KBM-7 (cell line): ENCODE results near the gene NCOA5.

Experiments used
- DNase-seq: peaks from one replicate; pipeline ENCODE4 v3.0.0-alpha.2; 2015
- in situ Hi-C: fragments of 300-500 bp; cut with MboI; formaldehyde crosslinking; loops from 2 replicates; pipeline ENCODE4 v1.14.3; 2020; ENCODE audit warnings: low sequenced_read_pairs, low pct_unique_long_range_greater_than_20kb, mixed read lengths

NCOA5 gene

GRCh38 chr20:46073024-46073423, 16.7 kb downstream of the NCOA5 start:
- in situ Hi-C loops, result no loop called here
- no peak for DNase-seq

DNA sequence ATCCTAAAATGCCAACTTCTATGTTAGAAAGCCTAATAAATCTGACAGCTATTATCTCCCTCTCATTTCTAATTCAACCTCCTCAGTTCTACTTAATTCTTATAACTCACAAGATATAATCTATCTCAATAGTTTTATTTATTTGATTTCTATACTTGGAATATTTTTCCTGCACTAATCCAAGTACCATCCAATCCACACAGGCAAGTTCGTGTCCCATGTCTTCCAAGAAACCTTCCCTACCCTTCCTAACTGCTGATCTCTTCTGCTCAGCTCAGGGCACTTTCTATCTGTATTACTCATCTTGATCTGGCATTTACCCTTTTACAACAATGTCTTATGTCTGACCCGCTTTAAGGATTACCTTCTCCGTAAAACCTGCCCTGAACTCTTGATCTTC, 18.2 kb downstream of the NCOA5 start:
- in situ Hi-C loops, result no loop called here
- no peak for DNase-seq

DNA sequence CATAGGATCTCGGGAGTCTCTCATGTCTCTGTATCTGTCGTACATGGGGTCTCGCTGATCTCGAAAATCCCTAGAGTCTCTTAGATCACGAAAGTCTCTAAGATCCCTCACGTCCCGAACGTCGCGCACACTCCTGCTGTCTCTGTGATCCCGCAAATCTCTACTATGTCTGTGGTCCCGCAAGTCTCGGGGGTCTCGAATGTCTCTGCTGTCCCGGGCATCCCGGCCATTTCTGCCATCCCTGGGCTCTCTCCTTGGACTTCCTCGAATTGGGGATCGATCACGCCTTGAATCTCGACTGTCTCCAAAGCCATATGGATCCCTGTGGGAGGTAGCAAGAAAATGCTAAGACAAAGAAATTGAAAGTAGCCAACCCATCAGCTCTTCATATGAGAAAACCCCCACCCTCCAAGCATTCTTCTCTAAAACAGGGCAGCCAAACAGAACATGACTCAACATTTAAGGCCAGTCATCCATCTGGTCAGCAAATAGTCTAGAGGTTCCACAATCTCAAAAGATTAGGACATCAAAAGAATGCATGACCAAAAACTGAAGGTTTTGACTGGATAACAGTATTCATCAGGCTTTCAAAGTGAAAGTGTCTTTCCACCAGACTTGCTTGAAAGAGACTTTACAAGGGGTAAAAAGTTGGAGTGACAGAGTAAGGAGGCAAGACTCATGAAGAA, 19.4 kb downstream of the NCOA5 start:
- in situ Hi-C loops, result no loop called here
- no peak for DNase-seq

DNA sequence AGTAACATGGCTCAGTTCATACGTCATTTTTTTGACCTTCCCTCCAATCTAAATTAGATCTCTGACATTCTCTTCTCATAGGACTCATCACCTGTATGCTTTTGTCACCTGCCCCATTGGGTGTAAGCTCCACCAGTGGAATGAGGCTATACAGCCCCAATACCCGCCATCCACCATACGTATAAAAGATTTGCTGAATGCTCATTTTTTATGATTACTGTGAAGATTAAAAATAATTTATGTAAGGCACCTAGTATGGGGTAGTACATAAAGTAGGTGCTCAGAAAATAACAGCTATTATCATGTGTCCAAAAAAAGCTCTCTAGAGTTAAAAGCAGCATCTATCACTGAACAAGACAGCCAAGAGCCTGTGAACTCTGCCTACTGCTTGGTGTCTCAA, 24.1 kb downstream of the NCOA5 start:
- in situ Hi-C loops, result no loop called here
- no peak for DNase-seq

DNA sequence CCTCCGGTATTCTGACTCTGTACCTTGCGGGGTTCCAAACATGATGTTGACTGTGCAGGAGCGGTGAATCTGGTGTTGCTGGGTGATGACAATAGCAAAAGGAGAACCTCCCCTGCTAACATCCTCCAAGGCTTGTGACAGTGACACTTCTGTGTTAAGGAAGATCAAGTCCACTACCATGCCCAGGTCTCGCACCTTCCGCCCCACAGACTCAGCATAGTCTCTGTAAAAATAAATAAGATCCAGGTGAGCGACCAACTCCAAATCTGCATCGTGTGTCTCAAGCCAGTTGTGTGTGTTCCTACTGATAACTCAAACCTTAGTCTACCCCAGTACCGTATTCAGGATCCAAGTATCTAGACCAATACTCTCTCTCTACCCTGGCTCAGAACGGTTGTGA, 24.8 kb downstream of the NCOA5 start:
- in situ Hi-C loops, result no loop called here

DNA sequence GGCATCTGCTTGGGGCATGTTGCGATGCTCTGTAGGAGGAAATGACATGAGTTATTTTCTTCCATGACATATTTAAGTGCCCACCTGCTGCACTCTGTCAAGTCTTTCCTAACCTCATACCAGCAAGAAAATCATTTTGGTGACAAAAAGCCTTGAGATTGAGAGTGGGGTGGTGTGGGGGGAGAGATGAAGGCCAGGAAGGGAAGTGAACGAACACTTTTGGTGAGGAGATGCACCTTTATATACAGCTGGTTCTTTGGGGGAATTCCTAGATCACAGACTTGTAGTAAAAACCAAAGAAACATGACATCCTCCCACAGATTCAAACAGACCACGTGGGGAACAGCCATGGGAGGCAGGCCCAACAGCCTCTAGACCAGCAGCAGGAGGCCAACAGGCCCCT, 26.1 kb downstream of the NCOA5 start:
- no peak for DNase-seq
- in situ Hi-C loops, result no loop called here

More for the DNA sequence above, 24.8 kb downstream of the NCOA5 start:
- DNase-seq, result no peak

GRCh38 chr20:46063151-46063550, 26.6 kb downstream of the NCOA5 start:
- DNase-seq, result no peak
- in situ Hi-C loops, result no loop called here

GRCh38 chr20:46062621-46063020, 27.1 kb downstream of the NCOA5 start:
- DNase-seq, result no peak

GRCh38 chr20:46062151-46062550, 27.6 kb downstream of the NCOA5 start:
- no peak for DNase-seq

More at GRCh38 chr20:46062621-46063020, 27.1 kb downstream of the NCOA5 start:
- in situ Hi-C loops, result no loop called here

GRCh38 chr20:46060975-46061374, 28.8 kb downstream of the NCOA5 start:
- DNase-seq, result no peak
- in situ Hi-C loops, result no loop called here

More at GRCh38 chr20:46062151-46062550, 27.6 kb downstream of the NCOA5 start:
- in situ Hi-C loops, result no loop called here

- in situ Hi-C loops, result no loop called here
These were observed 29.4 kb downstream of the NCOA5 start for GRCh38 chr20:46060301-46060881.

DNA sequence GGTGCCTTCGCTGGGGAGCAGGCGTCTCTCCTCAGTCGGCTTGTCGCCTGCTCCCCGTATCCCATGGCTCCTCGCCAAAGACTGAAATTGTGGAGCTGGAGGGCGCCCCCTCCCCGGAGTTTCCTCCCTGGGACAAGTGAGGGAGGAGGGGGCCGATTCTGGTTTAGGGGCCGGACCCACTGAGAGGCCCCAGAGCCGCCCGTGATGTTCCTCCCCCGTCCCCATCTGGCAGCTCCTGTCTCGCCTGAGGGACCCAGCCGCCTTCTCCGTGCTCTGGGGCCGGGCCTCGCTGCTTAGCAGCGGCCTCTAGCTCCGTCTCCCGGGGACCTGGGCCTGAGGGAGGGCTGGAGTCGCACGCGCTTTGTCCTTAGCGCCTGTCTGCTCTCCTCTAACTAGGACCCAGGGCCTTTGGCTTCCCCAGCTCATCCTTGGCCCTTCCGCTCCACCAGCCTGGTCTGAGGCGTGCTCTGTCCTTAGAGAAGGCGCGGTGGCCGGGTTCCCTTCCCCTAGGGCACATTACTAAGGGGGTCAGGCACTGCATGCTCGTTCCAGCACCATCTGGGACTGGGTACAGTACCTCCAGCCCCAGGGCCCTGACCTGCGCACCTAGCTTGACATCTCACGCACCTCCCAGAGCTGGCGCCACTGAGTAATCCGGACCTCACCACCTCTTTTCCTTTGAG, 31.0 kb downstream of the NCOA5 start:
- peak; percentile 16 for DNase-seq
- in situ Hi-C loops, result no loop called here

More at GRCh38 chr20:46060301-46060881, 29.4 kb downstream of the NCOA5 start:
- DNase-seq, result peak; percentile 76

GRCh38 chr20:46057856-46058598, 31.7 kb downstream of the NCOA5 start:
- no peak for DNase-seq
- in situ Hi-C loops, result no loop called here

- DNase-seq, result peak; percentile 16
- in situ Hi-C loops, result no loop called here
These were observed 32.5 kb downstream of the NCOA5 start for GRCh38 chr20:46056970-46057855.

- in situ Hi-C loops, result no loop called here
- DNase-seq, result no peak
These were observed 33.5 kb downstream of the NCOA5 start for GRCh38 chr20:46056027-46056833.

GRCh38 chr20:46055269-46055668, 34.5 kb downstream of the NCOA5 start:
- no peak for DNase-seq
- in situ Hi-C loops, result no loop called here

DNA sequence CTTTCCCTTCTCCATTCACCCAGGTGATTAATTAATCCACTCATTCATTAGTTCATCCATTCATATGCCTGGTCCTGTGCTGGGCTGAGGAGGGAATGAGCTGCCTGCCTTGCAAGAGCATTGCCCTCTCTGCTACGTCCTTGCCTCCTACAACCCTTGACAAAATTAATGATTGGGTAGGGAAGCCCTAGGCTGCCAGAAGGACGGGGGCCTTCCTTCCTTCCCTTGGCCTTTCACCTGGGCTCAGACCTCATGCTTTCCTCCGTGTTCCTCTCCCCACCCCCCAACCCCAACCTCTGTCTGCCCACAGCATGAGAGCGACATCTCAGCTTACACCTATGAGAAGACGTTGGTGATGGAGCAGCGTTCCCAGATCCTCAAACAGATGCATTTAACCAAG, 35.2 kb downstream of the NCOA5 start:
- no peak for DNase-seq
- in situ Hi-C loops, result no loop called here

DNA sequence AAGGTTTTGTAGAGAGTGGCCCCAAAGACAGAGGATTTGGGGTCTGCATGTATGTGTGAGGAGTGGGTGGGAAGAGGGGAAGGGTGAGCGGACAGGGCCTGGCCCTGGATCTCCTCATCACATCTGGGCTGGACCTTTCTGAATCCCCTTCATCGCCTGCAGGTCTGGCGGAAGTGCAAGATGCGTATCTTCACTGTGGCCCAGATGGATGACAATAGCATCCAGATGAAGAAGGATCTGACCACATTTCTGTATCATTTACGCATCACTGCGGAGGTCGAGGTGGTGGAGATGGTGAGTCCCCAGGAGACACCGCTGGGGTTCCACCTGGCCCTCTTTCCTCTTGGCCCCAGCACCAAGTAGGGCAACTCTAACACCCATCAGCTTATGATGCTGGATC, 36.3 kb downstream of the NCOA5 start:
- in situ Hi-C loops, result no loop called here
- no peak for DNase-seq
